GM21619 (cell line): ENCODE measurements around the gene CSRP1.

Source experiments
- ATAC-seq: cut with Tn5 transposase; IDR thresholded peaks from one replicate; pipeline ENCODE4 v1.9.1; 2021; ENCODE audit not compliant: unreplicated experiment

CSRP1 gene

GRCh38 chr1:201457508-201457960 is 49.4 kb downstream of the CSRP1 start:
- ATAC-seq, result no peak

- ATAC-seq, result no peak
Measured at GRCh38 chr1:201456499-201457309, 50.2 kb downstream of the CSRP1 start.

- no peak for ATAC-seq
Measured at GRCh38 chr1:201455098-201455497, 51.8 kb downstream of the CSRP1 start.

- ATAC-seq, result no peak
Measured at GRCh38 chr1:201454608-201455007, 52.3 kb downstream of the CSRP1 start.

GRCh38 chr1:201452866-201453265 is 54.1 kb downstream of the CSRP1 start:
- no peak for ATAC-seq

GRCh38 chr1:201450721-201451291 is 56.1 kb downstream of the CSRP1 start:
- no peak for ATAC-seq

GRCh38 chr1:201448990-201449389 is 57.9 kb downstream of the CSRP1 start:
- ATAC-seq, result no peak

GRCh38 chr1:201447903-201448871 is 58.7 kb downstream of the CSRP1 start:
- ATAC-seq, result peak; percentile 64

- no peak for ATAC-seq
Measured at GRCh38 chr1:201445310-201445709, 61.6 kb downstream of the CSRP1 start.

- ATAC-seq, result no peak
Measured at GRCh38 chr1:201444792-201445191, 62.1 kb downstream of the CSRP1 start.

GRCh38 chr1:201443747-201444146 is 63.2 kb downstream of the CSRP1 start:
- ATAC-seq, result no peak

GRCh38 chr1:201436969-201437368 is 70.0 kb downstream of the CSRP1 start:
- ATAC-seq, result no peak

GRCh38 chr1:201436393-201436792 is 70.5 kb downstream of the CSRP1 start:
- ATAC-seq, result no peak

- ATAC-seq, result no peak
Measured at GRCh38 chr1:201434266-201434665, 72.7 kb downstream of the CSRP1 start.

- no peak for ATAC-seq
Measured at GRCh38 chr1:201433609-201434008, 73.3 kb downstream of the CSRP1 start.
